Adrenal gland (tissue), 12 donors: ENCODE results near the gene SLC9A9. TPM values are rescaled to one million over a fixed set of nuclear protein-coding genes. Genes with fewer than 3 reads are reported as not detected.

Experiments used
- DNase-seq, 7 donors: peaks; one replicate each; pipeline ENCODE4 v3.0.0-alpha.2; 2019 to 2020
- H3K27ac ChIP-seq, 5 donors: fragments of 200-600 bp; sonication (generic) in 4 of 5; 1 replicate in 3 of 5; 2 replicates in 2 of 5; pipeline versions ENCODE4 v1.5.1 to v1.8.0; 2016 to 2020; ENCODE audit warnings: mild to moderate bottlenecking in 1 of 5
- H3K27me3 ChIP-seq: fragments of 200-600 bp; 2 replicates; pipeline ENCODE4 v1.8.0; 2021
- H3K36me3 ChIP-seq, 2 donors: fragments of 200-600 bp; replicated peaks in 1 of 2; 1 replicate in 1 of 2; 2 replicates in 1 of 2; pipeline versions ENCODE4 v1.5.1 to v1.8.0; 2018 to 2022
- H3K4me1 ChIP-seq, 2 donors: fragments of 200-600 bp; replicated peaks in 1 of 2; 1 replicate in 1 of 2; 2 replicates in 1 of 2; pipeline versions ENCODE4 v1.5.1 to v1.8.0; 2018 to 2021
- H3K4me3 ChIP-seq, 4 donors: fragments of 200-600 bp; sonication (generic) in 3 of 4; one replicate each; pipeline ENCODE4 v1.5.1; 2016 to 2018
- H3K9me3 ChIP-seq, 3 donors: fragments of 200-600 bp; sonication (generic) in 1 of 3; replicated peaks in 1 of 3; 1 replicate in 2 of 3; 2 replicates in 1 of 3; pipeline versions ENCODE4 v1.5.1 to v1.8.0; 2016 to 2021
- POLR2A ChIP-seq, 2 donors: fragments of 450-650 bp; IDR thresholded peaks; one replicate each; pipeline ENCODE4 v1.6.1; 2017; ENCODE audit warnings: antibody characterized with exemption in 2 of 2, mild to moderate bottlenecking in 2 of 2, moderate library complexity in 1 of 2
- WGBS, 4 donors: extraction: QIAGEN DNeasy Blood & Tissue Kit in 2 of 4; methylation state at CpG; one replicate each; pipeline versions ENCODE4 v1.1.5 to v1.1.7; 2013 to 2017; 5-methylcytosine and 5-hydroxymethylcytosine counted together
- intact Hi-C, 2 donors: fragments of 100-400 bp; cut with DNase I; formaldehyde crosslinking; loops; one replicate each; pipeline versions ENCODE4 v1.14.1 to v1.15.0; 2022 to 2023
- polyA plus RNA-seq, 3 donors: library from polyadenylated mRNA; stranded (reverse); fragments of 200-250 nt in 2 of 3; fragments of 350-450 nt in 1 of 3; fragmentation: Illumina TruSeq in 1 of 3; extraction: RNeasy Lipid Tissue Mini Kit (QIAGEN cat#74804) in 1 of 3; gene quantifications; one replicate each; pipeline ENCODE4 v1.2.3, GENCODE V29; 2013 to 2014
- total RNA-seq, 9 donors: library from RNA; depleted of rRNA in 4 of 9; stranded (reverse); fragments of >200 nt in 4 of 9; fragments of 120-200 nt in 1 of 9; fragmentation: NEBNext Ultra II Directional in 1 of 9; extraction: Animal tissue kit (Norgen Biotek cat#: 25700) in 1 of 9; gene quantifications; one replicate each; pipeline versions ENCODE4 v1.1.0 to v1.2.4, GENCODE V29; 2013 to 2023
- TF ChIP-seq, protein P1 (sequence below), 6 experiments: fragments of 450-650 bp in 4 of 6; fragments of 200-600 bp in 2 of 6; sonication (generic) in 1 of 6; IDR thresholded peaks; 1 replicate in 5 of 6; 2 replicates in 1 of 6; pipeline versions ENCODE4 v1.5.1 to v1.8.0; 2016 to 2021; ENCODE audit warnings: antibody characterized with exemption in 6 of 6, mild to moderate bottlenecking in 2 of 6, moderate library complexity in 1 of 6
- donor health status: healthy with polysubstance abuse.
- donor health status: Bipolar disorder and iron deficiency.
- donor health status: DM: yes; HTN: yes; CAD: no.
- donor health status: DM: no; HTN: no; CAD: no.
- donor health status: DM: no; HTN: no; CAD: no.
- donor health status: DM: yes; HTN: yes; CAD: no.

SLC9A9 gene
- total and polyA plus RNA-seq, 12 donors = 4.2 to 23.7 (median 13.5) TPM

DNA sequence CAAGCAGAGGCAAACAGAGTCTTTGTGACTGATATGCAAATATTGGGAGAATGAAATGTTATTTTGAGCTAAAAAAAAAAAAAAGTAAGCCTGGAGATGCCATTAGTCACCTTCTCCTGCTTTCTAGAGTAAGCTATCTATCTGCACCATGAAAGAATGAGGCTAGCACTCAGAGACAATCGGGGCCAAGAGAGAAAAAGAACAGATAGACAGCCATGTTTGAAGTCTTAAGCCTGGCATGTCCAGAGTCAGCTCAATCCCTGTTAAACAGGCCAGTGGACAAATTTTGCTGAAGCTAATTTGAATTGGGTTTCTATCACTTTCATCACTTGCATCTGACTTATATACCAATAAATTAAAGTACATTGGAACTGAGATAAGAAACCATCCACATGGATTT is 204.4 kb downstream of the SLC9A9 start:
- Histone ChIP-seq H3K9me3 (no peaks in the 10 kb centered on the region), H3K4me3 (no peak overlapping the region), H3K27ac (no peak overlapping the region), H3K36me3 (no peaks in the 10 kb centered on the region), H3K4me1 (no peaks in the 10 kb centered on the region), H3K27me3 (no peaks in the 10 kb centered on the region)
- no peak for DNase-seq
- TF ChIP-seq POLR2A (IDR thresholded peaks at IDR 0.05) = no peak
- TF ChIP-seq, protein P1, sequence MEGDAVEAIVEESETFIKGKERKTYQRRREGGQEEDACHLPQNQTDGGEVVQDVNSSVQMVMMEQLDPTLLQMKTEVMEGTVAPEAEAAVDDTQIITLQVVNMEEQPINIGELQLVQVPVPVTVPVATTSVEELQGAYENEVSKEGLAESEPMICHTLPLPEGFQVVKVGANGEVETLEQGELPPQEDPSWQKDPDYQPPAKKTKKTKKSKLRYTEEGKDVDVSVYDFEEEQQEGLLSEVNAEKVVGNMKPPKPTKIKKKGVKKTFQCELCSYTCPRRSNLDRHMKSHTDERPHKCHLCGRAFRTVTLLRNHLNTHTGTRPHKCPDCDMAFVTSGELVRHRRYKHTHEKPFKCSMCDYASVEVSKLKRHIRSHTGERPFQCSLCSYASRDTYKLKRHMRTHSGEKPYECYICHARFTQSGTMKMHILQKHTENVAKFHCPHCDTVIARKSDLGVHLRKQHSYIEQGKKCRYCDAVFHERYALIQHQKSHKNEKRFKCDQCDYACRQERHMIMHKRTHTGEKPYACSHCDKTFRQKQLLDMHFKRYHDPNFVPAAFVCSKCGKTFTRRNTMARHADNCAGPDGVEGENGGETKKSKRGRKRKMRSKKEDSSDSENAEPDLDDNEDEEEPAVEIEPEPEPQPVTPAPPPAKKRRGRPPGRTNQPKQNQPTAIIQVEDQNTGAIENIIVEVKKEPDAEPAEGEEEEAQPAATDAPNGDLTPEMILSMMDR (IDR thresholded peaks at IDR 0.05) = no peak
- 68 to 81% (median 73%) methylated on average over 1 of the region's 1 CpG for WGBS, 4 donors
- intact Hi-C loops = loop anchor here in 1 of 2 donors (10.0 kb wide), 1 partner anchor 519 kb away; no protein-coding TSS in a partner anchor

DNA sequence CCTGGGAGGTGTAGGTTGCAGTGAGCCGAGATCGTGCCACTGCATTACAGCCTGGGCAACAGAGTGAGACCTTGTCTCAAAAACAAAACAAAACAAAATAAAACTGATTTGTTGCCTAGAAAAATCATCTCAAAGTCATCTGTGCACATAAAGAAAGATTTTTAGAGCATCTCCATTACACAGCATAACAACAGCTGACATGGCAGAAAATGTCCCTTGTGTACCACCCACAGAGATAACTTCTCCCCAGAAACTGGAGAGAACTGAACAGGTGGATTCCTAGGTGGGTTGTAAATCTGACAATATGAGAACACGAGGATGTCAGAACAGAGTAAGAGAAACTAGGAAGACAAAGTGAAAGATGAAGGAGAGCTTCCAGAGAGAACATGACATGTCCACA is 207.5 kb downstream of the SLC9A9 start:
- no peak for DNase-seq
- Histone ChIP-seq H3K27me3 (no peaks in the 10 kb centered on the region), H3K9me3 (peaks cover 0 to 11% (median 8%) of the 10 kb centered on the region in 3 donors), H3K4me1 (no peaks in the 10 kb centered on the region), H3K36me3 (no peaks in the 10 kb centered on the region), H3K4me3 (no peak overlapping the region), H3K27ac (no peak overlapping the region)
- TF ChIP-seq POLR2A (IDR thresholded peaks at IDR 0.05) = no peak
- TF ChIP-seq, protein P1 (IDR thresholded peaks at IDR 0.05) = no peak
- intact Hi-C loops = loop anchor here in 1 of 2 donors (10.0 kb wide), 1 partner anchor 516 kb away; no protein-coding TSS in a partner anchor
- 91 to 97% (median 93%) methylated on average over 3 of the region's 3 CpGs for WGBS, 4 donors

DNA sequence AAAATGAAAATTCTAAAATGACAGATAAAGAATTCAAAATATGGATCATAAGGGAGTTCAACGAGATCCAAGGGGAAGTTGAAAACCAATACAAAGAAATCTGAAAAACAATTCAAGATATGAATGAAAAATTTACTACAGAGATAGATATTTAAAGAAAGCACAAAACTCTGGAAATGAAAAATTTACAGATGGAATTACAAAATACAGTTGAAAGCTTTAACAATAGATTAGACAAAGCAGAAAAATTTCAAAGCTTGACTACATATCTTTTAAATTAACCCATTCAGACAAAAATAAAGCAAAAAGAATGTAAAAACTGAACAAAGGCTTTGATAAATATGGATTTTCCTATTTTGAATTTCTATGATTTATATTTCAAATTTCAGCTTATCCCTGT is 211.1 kb downstream of the SLC9A9 start:
- no peaks in the 10 kb centered on the region for H3K36me3 ChIP-seq
- WGBS, 4 donors = 83 to 100% (median 90%) methylated on average over 1 of the region's 1 CpG

DNA sequence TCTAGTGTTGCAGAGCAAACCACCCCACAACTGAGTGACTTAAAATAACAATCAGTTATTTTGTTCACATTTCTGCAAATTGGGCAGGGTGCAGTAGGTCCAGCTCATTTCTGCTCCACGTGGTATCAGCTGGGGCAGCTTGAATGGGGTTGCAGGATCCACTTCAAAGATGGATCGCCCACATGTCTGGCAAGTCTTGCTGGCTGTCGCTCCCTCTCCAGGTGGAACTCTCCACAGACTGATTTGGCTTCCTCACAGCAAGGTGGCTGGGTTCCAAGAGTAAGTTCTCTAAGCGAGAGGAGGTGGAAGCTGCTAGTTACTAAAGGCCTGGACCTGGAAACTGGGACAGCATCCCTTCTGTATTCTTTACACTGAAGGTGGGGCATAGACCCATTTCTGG is 213.3 kb downstream of the SLC9A9 start:
- 81 to 89% (median 84%) methylated on average over 3 to 4 of the region's 4 CpGs for WGBS, 4 donors
- no peak for DNase-seq
- no peak overlapping the region for H3K27ac ChIP-seq
- H3K27me3 ChIP-seq = no peaks in the 10 kb centered on the region
- no peaks in the 10 kb centered on the region for H3K4me1 ChIP-seq
- H3K9me3 ChIP-seq = peaks cover 0 to 11% (median 8%) of the 10 kb centered on the region in 3 donors
- no peaks in the 10 kb centered on the region for H3K36me3 ChIP-seq
- intact Hi-C loops = no loop called here
- TF ChIP-seq, protein P1 (IDR thresholded peaks at IDR 0.05) = no peak
- TF ChIP-seq POLR2A (IDR thresholded peaks at IDR 0.05) = no peak
- H3K4me3 ChIP-seq = no peak overlapping the region

More for the DNA sequence above, 211.1 kb downstream of the SLC9A9 start:
- Histone ChIP-seq H3K4me3 (no peak overlapping the region), H3K4me1 (no peaks in the 10 kb centered on the region), H3K27me3 (no peaks in the 10 kb centered on the region), H3K27ac (no peak overlapping the region), H3K9me3 (peaks cover 0 to 11% (median 8%) of the 10 kb centered on the region in 3 donors)
- TF ChIP-seq, protein P1 (IDR thresholded peaks at IDR 0.05) = no peak
- TF ChIP-seq POLR2A (IDR thresholded peaks at IDR 0.05) = no peak
- no peak for DNase-seq
- intact Hi-C loops = no loop called here
